Measurements from ENCODE around the gene UBE2L6.
A peak's percentile ranks its signal among the peaks of the same experiment; 100 is the strongest.

Gene UBE2L6

DNA sequence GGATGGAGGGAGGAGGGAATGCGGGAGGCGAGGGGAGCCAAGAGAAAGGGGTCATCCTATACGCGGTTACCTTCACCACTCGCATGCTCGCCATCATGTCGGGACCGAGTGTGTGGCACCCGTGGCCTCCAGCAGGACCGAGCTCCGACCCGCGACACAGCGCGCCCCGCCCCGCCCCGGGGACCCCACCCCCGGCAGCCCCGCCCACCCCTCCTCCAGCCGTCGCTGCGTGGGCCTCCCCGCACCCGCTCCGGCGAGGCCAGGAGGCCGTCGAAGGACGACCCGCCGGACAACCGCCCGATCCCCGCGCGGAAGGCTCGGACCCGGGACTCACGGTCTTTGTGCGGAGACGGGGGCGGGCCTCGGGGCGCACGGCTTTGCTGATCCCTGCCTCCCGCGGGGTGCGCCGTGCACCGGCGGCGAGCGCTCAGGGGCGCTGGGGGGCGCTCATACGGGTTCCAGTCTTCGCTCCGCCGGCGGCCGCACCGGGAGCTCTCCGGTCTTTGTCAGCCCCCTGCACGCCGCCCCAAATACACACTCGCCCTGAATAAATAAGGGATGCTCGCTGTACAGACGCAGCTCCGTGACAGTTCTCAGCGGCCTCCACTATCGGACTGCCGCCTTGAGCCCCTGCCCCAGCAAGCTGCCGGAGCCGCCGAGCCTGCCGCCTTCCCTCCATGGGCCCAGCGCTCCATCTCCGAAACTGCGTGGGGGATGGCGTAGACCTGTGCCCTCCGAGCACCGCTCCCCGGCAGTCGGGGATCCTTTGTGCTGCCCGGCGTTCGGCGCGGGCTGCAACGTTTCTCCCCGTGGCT, at the start of gene UBE2L6:
Gene UBE2L6 (minus strand): TSS at position 158 of the 815 bp plus-strand sequence. CDS start 61 bp downstream, at position 97.
- DNase-seq: no peak

DNA sequence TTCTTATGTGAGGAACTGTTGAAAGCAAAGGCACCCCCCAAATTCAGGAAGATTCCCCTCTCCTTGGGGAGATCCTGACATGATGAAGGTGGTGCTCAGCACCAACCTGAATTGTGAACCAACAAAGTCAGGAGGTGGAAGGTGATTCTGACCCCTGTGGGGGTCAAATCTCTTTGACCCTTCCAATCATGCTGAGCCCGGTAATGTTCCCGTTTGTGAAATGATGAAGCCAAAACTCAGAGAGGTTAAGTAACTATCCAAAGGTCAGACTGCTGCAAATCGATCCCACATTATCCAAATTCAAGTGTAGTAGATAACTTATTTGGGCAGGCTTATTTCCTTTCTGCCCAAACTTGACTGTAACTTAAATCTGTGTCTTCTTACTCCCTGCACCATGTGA, 49.1 kb upstream of the UBE2L6 start:
- no peak for DNase-seq

DNA sequence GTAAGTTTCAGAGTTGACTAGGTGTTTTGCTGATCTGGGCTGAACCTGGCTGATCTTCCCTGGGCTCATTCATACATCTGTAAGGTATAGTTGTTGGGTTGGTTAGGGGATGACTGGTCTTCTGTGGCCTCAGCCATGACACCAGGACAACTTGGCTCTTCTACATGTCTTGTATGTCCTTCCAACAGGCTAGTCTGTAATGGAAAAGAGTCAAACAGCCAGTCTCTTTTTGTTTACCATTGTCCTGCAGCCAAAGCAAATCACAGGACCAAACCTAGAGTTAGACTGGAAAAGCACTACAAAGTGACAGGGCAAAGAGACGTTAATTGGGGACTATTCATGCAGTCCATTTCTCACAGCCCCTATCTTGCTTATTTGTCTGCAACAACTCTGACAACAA, 47.8 kb upstream of the UBE2L6 start:
- DNase-seq: no peak

DNA sequence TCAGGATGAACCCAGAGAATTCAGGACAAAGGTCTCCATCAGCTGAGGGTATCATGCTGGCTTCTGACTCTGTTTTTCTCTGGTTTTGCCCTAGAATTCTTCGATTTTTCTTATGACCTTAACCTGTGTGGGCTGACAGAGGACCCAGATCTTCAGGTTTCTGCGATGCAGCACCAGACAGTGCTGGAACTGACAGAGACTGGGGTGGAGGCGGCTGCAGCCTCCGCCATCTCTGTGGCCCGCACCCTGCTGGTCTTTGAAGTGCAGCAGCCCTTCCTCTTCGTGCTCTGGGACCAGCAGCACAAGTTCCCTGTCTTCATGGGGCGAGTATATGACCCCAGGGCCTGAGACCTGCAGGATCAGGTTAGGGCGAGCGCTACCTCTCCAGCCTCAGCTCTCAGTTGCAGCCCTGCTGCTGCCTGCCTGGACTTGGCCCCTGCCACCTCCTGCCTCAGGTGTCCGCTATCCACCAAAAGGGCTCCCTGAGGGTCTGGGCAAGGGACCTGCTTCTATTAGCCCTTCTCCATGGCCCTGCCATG, 46.8 kb upstream of the UBE2L6 start:
- DNase-seq: no peak

DNA sequence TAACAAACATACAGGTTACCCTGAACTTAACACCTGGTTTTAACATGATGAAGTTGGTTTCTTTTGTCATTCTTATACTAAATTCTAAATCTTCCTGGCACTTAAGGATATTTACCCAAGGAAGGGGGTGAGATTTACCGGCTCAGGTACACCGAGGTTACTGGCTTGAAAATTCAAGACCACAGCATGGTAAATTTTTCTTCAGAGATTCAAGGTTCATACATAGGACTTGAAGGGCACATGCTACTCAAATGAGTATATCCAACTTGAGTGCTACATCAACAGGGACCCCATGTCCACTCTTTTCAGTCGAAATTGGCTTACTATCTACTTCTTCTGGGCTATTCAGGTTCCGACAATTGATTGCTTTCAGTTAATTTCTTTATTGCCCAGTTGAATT, 42.7 kb upstream of the UBE2L6 start:
- DNase-seq: no peak

DNA sequence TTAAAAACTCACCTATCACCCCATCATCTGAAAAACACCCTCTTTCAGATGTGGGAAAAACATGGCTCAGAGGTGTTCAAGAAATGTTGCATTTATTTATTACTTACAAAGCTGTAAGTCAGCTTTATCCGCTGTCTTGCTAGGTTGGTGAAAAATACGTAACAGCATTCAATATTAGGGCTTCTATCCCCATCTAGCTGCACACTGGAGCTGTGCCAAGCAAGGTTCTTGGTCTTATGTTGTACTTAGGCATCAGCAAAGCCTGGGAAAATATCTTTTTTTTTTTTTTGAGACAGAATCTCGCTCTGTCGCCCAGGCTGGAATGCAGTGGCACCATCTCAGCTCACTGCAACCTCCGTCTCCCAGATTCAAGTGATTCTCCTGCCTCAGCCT, 37.6 kb upstream of the UBE2L6 start:
- DNase-seq: no peak

DNA sequence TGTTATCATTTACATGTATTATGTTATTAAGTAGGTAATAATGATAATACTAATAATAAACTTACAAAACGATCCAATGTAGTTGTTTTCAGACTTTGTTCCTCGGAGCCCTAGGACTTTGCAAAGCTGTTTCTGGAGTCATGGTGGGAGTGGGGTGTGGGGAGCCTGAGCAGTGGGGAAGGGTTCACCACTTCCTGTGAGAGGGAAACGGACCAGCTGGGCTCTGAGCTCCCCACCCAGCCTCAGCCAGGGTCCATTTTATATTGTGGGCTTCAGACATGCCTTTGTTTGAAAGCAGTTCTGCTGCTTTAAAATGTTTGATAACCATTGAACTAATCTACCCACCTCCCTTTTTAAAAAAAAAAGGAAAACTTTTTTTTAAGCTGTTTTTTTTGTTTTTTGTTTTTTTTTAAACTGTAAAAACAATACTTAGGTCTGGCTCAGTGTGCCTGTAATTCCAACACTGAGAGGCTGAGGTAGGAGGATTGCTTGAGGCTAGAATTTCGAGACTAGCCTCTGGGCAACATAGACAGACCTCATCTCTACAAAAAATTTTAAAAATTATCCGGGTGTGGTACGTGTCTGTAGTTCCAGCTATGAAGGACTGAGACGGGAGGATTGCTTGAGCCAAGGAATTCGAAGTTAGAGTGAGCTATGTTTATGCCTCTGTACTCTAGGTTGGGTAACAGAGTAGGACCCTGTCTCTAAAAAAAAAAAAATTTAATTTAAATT, 37.0 kb upstream of the UBE2L6 start:
- DNase-seq: no peak

DNA sequence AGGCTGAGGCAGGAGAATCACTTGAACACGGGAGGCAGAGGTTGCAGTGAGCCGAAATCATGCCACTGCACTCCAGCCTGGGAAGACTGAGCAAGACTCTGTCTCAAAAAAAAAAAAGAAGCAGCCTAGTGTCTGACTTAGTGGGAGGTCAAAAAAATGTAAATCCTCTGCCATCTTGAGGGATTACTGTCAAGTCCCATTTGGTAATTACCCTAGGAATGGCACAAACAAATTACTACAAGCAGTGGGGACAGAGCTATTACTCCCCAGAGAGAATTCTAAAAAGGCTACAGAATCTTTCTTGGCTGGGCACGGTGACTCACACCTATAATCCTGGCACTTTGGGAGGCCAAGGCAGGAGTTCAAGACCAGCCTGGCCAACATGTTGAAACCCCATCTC, 33.8 kb upstream of the UBE2L6 start:
- DNase-seq: no peak

DNA sequence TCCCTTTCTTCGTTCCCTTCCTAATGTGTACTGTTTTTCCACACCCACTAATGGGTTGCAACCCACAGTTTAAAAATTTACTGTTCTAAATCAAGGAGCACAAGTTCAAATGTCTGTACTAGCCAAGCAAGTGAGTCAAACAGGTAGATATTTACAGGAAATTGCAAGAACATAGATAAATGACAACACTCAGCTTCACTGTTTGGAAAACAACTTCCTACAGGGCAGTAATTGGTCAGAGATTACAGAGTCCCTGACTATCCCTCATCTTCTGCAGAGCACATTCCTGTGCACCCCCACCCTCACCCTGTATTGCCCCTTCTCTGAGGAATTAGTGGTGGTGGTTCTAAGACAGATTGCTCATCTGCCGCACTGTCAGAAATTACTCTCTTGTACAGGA, 31.9 kb upstream of the UBE2L6 start:
- no peak for DNase-seq

DNA sequence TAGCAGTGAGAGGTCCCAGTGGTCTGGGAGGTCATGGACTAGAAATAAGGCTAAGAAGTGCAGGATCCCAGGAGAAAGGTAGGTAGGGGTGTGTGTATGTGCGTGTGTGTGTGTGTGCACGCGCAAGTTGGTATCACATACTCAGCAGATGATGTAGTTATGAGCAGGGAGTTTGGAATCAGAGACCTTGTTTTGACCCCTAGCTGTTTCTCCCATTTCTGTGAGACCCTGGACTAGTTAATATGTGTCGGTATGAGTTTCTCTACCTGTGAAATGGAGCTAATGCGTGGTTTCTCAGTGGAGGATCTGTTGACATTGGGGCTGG, 31.3 kb upstream of the UBE2L6 start:
- no peak for DNase-seq

DNA sequence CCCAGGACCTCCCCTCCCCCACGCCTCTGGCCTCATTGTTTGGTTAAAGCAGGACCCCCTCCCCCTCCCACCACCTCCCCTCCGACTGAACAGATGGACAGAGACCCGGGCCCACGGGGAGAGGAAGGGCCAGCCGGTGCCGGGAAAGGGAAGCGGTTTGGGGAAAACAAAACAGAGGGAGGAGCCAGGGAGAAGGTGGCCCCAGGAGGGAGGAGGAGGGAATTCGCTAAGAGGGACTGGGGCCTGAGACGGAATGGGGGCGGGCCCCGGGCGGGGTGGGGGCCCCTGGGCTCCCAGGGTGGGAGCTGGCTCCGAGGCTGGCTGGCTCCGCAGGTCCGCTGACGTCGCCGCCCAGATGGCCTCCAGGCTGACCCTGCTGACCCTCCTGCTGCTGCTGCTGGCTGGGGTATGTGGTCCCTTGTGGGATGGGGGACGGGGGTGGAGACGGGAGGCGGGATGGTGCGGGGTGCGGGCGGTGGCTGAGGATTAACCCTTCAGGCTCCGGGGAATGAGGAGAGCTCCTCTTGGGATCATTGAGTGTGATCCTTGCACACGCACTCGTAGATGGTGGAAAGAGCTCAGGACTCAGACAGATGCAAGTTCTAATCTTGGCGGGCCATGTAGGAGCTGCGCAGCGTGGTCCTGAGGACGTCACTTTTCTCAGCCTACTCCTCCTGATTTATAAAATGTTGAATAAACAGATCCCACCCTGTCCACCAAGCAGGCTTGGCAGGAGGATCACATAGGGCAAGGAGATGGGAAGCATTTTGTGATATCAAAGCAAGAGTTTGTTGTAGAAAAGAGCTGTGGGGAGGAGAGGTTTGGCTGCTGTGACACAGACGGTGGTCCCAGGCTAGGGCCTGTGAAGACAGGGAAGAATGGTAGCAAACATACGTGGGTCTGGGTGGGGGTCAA, 30.7 kb upstream of the UBE2L6 start:
- DNase-seq: no peak

DNA sequence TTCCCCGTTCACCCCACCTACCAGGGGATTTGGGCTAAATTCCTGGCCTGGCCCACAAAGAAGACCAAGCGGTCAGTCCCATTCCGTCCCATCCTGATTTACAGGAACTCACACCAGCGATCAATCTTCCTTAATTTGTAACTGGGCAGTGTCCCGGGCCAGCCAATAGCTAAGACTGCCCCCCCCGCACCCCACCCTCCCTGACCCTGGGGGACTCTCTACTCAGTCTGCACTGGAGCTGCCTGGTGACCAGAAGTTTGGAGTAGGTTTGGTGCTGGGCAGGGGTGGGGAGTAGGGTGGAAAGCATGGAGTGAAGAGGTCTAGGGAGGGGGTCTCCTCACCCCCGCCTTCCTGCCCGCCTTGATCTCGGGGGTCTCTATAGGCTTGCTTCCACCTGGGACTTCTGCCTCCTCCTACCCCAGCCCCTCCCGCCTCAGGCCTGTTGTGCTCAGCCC, 30.0 kb upstream of the UBE2L6 start, which contains the start of gene SERPING1:
Gene SERPING1 (plus strand): TSS at position 225 of the 455 bp plus-strand sequence. CDS start 586 bp downstream, outside the sequence.
- no peak for DNase-seq

DNA sequence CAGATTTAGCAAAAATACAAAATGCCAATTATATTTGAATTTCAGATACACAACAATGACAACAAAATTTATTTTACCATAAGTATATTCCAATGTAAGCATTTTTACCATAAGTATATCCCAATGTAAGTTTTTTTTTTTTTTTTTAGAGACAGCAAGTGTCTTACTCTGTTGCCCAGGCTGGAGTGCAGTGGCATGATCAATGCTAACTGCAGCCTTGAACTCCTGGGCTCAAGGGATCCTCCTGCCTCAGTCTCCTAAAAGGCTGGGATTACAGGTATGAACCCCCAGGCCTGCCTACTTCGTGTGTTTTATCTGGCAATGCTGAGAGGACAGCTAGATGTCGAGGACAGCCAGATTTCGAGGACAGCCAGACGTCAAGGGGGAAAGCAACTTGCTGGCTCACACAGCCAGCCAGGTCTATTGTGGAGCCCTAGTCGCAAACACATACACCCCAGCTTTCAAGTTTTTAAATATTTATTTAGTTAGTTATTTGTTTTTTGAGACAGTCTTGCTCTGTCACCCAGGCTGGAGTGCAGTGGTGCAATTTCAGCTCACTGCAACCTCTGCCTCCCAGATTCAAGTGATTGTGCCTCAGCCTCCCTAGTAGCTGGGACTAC, 28.9 kb upstream of the UBE2L6 start:
- DNase-seq: no peak

DNA sequence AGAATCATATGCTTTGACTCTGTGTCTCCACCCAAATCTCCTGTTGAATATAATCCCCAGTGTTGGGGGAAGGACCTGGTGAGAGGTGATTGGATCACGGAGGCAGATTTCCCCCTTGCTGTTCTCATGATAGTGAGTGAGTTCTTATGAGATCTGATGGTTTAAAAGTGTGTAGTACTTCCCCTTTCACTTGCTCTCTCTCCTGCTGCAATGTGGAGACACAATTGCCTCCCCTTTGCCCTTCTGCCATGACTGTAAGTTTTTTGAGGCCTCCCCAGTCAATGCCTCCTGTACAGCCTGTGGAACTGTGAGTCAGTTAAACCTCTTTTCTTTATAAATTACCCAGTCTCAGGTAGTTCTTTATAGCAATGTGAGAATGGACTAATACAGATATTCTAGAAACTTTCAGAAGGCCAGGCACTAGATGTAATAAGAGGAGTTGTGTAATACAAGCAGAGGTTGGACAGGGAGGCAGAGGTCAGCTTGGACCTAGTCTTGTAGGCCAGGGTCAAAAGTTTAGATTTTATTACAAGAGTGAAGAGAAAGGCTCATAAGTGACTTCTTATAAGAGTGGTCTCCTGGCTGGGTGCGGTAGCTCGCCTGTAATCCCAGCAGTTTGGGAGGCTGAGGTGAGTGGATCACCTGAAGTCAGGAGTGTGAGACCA, 20.7 kb upstream of the UBE2L6 start:
- no peak for DNase-seq

DNA sequence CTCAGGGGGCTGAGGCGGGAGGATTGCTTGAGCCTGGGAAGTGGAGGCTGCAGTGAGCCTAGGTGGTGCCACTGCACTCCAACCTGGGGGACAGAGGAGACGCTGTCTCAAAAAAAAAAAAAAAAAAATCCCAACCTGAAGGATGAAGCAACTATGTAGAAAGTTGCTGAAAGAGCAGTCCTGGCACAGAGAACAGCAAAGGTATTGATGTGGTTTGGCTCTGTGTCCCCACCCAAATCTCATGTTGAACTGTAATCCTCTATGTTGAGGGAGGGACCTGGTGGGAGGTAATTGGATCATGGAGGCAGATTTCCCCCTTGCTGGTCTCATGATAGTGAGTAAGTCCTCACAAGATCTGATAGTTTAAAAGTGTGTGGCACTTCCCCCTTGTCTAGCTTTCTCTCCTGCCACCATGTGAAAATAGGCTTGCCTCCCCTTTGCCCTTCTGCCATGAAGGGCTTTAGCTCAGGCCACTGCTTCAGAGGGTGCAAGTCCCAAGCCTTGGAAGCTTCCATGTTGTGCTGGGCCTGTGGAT, 19.3 kb upstream of the UBE2L6 start:
- no peak for DNase-seq

DNA sequence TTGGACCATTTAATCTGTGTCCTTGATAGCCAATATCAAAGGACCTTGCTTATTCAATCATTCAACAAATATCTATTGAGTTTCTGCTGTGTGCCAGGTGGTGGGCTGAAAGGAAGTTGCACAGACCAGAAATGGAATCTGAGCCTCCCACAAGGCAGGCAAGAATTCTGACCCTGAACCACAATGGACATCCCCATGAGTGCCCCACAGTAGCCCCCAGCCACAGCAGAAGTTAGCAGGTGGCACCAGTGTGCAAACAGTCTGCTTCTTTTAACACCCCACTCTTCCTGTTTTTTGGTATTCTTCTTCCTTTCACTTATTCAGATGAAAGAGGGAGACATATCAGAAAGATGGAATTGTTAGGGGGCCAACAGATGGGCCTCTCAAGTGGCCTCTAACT, 17.8 kb upstream of the UBE2L6 start:
- no peak for DNase-seq

DNA sequence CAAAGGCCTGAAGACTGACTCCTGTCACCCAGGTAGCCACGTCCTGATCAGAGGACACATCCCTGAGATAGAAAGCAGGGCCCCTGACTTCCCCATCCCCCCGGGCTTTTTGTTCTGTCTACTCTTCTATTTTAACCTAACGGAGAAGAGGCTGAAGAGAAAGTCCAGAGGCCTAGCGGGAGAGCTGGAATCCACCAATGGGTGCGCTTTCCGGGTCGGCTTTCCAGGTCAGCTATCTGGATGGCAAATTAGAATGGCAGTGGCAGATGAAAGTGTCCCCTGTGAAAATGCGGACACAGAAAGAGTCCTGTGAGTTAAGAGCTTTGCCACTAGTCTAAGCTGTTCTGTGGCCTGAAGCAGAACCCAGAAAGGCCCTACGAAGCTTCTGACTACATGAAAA, 16.9 kb upstream of the UBE2L6 start:
- no peak for DNase-seq

DNA sequence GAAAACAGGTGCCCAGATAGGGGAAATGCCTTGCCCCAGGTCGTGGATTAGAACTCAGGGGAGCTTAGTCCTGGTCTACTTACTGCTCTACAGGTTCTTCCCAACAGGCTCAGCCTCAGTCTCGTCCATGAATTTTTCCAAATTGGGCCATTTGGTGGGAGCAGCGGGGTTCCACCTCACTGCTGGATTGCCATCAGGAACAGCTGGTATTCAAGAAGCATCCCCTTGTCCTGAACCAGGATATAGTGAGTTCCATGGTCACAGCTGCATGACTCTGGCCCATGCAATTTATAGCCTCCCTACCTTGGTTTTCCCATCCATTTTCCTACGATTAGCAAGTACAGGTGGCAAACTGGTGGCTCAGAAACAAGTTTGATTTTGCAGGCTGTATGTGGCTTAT, 6.6 kb upstream of the UBE2L6 start:
- no peak for DNase-seq

DNA sequence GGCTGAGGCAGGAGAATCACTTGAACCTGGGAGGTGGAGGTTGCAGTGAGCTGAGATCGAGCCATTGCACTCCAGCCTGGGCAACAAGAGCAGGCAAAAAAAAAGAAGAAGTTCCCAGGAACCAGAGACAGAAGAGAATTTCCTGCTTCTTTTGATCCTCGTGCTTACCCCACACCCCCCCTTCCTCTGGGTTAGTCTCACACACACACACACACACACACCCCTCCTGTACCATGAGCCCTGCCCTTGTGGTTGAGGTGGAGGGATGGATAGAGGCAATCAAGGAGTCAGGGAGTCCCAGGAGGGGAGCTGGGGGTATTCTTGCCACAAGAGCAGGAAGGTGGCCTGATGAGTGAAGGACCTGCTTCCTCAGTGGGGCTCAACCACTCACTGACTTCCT, 4.1 kb upstream of the UBE2L6 start:
- DNase-seq: no peak

DNA sequence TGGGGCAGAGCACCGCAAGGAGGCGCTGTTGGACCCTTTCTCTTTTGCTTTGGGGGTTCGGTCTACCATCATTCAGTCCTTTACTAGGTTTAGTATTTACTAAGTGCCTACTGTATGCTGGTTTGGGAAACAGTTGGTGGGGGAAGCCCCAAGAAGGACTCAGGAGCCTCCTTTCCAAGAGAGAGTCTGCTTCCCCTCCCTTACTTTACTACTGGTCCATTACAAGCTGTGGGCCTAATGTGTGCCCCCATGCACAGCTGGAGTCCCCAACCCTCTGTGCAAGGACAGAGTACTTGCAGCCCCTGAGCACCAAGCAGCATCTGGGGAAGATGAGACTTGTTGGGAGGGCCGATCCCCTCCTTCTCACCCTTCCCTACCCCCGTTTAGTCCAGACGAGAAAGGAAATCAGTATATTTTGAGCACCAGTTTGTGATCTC, 876 bp upstream of the UBE2L6 start:
- DNase-seq: peak; percentile 65

DNA sequence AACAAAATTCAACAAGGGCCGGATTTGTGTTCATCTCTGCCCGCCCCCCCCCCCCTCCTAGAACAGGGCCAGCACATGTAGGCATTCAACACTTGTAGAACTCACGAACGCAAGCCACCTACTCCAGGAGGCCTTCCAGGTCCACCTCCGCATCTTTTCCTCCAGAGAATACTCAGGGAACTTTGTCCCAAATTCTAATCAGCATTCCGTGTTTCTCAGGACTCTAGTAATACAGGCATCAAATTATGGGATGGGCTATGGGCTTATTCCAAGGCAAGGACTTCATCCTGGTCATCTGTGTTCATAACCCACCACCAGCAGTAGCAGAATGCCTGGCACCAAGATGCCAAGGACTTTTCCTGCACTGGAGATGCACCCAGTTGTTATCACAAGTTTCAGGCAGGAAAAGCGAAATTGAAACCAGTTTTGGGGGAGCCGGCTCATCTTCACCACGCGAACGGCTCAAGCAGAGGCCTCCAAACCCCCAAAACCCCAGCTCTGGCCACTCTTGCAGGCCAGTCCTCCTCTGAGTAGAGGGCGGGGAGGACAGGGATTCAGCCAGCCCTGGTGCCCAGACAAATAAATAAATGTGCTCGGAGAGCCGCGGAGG, 462 bp downstream of the UBE2L6 start:
- no peak for DNase-seq

All from NCI-H2029 treated with DMSO at 0.1 percent for 48 hours (cell line).